Lower leg skin (tissue), 3 donors: ENCODE measurements around the gene PRDM11.

ENCODE experiments used
- POLR2A ChIP-seq, 2 donors: fragments of 450-650 bp; IDR thresholded peaks; one replicate each; pipeline ENCODE4 v1.6.1; 2016 to 2017; ENCODE audit warnings: antibody characterized with exemption in 2 of 2, mild to moderate bottlenecking in 1 of 2, moderate library complexity in 1 of 2
- TF ChIP-seq, protein P1 (sequence below), 3 donors: fragments of 450-650 bp; IDR thresholded peaks; one replicate each; pipeline ENCODE4 v1.5.1; 2016; ENCODE audit warnings: antibody characterized with exemption in 3 of 3, mild to moderate bottlenecking in 3 of 3, moderate library complexity in 2 of 3

DNA sequence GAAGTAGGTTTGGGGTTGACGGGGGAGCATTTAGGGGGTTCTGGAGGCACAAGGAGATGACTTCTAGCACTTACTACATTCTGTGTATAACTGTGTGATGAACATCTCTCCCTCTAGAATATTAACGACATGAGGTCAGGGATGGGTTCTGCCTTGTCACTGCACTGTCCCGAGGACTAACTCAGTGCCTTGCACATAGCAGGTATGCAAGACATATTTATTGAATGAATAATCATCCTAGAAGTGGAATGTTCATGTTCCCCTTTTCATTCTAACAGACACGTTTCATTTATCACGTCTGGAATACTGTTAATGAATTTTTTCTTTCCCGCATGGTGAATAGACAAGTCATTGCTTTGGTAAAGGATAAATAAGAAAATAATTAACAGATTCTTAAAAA is 127.1 kb downstream of the PRDM11 start:
- TF ChIP-seq, protein P1, sequence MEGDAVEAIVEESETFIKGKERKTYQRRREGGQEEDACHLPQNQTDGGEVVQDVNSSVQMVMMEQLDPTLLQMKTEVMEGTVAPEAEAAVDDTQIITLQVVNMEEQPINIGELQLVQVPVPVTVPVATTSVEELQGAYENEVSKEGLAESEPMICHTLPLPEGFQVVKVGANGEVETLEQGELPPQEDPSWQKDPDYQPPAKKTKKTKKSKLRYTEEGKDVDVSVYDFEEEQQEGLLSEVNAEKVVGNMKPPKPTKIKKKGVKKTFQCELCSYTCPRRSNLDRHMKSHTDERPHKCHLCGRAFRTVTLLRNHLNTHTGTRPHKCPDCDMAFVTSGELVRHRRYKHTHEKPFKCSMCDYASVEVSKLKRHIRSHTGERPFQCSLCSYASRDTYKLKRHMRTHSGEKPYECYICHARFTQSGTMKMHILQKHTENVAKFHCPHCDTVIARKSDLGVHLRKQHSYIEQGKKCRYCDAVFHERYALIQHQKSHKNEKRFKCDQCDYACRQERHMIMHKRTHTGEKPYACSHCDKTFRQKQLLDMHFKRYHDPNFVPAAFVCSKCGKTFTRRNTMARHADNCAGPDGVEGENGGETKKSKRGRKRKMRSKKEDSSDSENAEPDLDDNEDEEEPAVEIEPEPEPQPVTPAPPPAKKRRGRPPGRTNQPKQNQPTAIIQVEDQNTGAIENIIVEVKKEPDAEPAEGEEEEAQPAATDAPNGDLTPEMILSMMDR (IDR thresholded peaks at IDR 0.05) = no peak
- no peak for TF ChIP-seq POLR2A (IDR thresholded peaks at IDR 0.05)
